GM10847 (cell line): ENCODE data around the gene PACS2.

ENCODE experiments used
- POLR2A ChIP-seq: IDR thresholded peaks from 2 replicates; pipeline ENCODE4 v1.6.1; 2011; ENCODE audit not compliant: insufficient read length; ENCODE audit errors: extremely low read depth

The PACS2 gene

DNA sequence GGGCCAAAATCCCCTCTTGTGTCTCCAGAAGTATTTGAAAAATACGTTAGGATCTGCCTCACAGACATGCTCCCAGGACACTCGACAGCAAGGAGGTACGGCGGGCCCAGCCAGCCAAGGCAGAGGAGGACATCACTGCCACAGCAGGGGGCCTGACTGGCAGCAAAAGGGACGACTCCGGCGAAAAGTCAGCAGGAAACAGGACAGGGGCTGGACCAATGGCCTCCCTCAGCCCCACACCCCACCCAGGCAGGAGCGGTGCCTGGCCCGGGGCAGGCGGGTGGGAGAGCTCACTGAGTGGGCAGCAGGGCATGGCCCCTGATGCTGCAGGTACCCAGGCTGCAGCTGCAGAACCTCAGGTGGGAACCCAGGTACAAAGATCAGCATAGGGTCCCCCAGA lies 31.5 kb upstream of the PACS2 start:
- no peak for TF ChIP-seq POLR2A

DNA sequence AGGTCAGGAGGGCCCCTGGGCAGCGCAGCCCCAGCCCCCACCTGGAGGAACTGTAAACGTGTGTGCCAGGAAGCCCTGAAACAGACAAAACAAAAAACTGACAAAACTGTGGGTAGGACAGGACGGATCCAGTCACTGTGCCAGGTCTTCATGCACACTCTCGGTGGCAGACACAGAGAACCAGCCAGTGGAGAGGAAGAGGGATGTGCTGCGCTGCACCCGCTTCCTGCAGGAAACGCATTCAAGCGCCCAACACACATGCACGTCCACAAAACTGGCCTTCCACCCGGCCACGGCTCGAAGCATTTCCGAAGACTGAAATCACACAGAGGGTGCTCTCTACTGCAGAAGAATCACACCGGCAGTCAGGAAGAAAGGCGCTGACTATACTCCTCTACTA lies 30.6 kb upstream of the PACS2 start:
- TF ChIP-seq POLR2A = no peak

DNA sequence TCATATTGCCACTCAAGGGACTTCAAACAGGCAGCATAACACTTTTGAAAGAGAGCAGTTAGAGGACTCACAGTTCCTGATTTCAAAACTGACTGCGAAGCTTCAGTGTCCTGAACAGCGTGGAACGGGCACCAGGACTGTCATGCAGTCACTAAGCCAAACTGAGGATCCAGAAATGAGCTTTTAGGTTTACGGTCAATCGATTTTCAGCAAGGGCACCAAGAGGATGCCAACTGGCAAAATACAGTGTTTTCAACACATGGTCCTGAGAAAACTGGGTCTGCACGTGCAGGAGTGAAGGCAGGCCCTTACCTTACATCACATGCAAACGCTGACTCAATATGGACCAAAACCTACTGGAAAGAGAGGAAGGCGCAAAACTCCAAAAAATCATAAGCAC lies 29.4 kb upstream of the PACS2 start:
- no peak for TF ChIP-seq POLR2A

DNA sequence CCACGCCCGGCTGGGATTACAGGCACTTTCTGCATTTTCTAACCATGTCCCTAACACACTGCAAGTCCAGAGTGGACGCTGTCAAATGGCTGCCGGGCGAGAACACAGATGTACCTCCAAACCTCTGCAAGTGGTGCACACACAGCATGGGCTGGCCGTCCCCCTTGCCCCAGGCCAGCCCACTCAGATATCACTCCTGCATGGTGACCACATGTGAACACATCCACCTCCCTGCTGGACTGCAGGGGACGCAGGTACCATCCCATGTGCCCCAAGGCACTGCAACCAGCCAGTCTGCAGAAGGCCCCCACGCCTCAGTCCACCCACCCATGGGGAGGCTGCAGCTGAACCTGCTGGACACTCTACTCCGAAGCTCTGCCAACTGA lies 27.8 kb upstream of the PACS2 start:
- TF ChIP-seq POLR2A = no peak

DNA sequence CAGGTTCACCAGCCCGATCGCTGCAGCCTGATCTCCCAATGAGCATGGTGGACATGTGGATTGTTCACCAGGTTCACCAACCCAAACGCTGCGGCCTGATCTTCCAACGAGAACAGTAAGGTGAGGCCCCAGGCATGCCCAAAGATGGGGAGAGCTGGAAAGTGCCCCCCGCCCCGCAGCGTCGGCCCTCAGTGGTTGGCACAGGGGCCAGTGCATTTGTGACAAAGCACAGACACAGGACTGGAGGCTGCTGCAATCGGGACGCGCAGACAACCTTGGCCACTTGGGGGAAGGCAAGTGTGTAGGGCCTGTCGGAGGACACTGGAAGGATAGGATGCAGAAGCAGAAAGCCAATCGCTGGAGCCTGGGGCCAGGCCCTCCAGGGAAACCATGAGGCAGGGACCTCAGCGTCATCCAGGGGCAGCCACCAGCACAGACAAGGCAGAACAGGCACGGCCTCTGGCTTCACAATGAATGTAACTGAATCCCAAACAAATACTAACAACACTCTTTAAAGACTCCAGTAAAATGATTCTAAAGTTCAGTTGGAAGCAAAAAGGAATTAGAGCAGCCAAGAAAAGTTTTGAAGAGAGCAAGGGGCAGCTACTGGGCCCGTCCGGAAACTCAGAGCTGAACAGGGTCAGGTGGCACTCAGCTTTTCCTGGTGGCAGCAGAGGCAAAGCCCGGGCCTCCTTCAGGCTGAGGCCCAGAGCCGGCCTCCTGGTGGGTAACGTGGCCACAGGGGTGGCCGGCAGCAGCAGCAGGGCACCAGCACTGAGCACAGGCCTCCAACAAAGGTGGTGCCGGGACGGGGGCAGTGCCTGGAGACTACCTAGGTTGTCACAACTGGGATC lies 27.1 kb upstream of the PACS2 start:
- no peak for TF ChIP-seq POLR2A

DNA sequence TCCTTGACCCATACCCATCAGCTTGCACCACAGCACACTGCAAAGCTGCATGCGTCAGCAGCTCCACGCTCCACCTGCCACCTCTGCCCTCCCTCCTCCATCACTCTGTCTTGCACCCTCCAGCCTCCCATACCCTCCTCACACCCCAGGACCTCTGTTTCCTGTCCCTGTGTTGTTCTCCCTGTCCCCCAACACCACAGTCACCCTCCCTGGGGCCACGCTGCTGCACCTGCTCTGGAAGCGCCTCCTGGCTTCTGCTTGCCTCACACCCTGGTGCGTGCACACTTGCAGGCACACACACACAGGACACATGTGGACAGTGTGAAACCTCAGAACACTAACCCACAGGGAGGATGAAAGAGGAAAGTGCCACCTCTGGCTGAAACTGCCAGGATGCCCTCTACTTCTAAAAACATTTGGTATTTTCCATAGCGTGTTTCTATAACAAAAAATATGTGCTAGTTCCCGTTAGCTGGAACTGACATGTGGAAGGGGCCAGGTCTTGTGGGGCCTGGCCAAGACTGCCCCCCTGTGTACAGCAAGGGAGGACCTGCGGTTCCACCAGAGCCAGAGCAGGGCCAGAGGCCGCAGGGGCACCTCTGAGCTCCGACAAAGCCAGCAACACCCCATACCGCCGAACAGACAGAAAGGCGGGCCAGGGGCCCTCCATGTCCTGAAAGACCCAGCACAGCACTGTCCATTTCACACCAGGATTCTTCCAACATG lies 23.8 kb upstream of the PACS2 start:
- no peak for TF ChIP-seq POLR2A

DNA sequence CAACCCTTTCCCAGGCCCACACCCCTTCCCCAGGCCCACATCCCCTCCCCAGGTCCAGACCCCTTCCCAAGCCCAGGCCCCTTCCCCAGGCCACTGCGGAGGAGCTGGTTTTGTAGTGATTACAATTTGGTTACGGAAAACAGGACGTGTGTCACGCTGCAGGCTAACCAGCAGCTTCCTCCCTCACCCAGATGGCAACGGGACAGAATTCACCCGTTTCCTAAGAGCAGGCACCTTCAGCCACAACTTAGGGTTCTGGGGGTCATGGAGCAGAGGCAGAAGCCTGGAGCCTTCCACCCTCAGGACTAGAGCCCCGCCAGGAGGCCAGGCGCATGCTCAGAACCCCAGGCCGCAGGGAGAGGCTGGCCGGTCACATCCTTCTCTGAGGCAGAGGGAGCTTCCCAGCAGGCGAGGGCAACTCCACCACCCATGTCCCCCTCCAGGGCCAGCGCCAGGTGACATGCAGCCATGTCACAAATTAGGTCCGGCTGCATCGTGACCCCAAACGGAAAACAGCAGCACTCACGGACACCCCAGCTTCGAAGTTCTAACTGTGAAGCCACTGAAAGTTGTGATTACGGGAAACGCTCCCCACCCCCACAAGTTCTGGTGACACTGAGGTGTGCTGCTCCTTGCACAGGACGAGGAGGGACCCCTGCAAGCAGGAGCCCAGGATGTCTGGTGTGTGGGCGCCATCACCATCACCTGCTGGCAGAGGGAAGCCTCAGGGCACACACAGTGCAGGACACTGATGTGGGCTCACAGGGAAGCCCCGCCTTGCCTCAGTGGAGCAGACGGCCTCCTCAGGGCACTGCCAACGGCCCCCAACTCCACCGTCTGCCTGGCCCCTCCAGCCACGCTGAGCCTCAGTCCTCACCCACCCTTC lies 21.5 kb upstream of the PACS2 start:
- TF ChIP-seq POLR2A = no peak

DNA sequence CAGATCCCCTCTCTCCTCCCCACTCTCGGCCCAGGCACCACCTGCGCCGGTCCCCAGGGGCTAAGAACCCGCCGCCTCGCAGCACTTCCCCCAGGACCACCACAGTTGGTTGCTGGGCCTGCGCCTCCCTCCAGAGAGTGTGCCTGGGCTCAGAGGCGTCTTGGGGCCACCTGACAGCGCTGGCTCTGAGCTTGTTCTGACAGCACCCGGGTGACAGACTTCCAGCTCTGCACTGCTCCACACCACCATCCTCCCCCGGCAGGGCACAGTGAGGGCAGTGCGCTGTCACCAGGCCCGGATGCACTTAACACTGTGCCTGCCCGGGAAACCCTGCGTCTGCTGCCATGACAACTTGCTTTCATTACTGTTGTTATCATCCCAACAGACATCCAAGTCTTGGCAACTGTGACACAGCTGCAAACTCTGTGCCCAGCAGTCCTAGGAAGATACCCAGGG lies 20.4 kb upstream of the PACS2 start:
- no peak for TF ChIP-seq POLR2A

DNA sequence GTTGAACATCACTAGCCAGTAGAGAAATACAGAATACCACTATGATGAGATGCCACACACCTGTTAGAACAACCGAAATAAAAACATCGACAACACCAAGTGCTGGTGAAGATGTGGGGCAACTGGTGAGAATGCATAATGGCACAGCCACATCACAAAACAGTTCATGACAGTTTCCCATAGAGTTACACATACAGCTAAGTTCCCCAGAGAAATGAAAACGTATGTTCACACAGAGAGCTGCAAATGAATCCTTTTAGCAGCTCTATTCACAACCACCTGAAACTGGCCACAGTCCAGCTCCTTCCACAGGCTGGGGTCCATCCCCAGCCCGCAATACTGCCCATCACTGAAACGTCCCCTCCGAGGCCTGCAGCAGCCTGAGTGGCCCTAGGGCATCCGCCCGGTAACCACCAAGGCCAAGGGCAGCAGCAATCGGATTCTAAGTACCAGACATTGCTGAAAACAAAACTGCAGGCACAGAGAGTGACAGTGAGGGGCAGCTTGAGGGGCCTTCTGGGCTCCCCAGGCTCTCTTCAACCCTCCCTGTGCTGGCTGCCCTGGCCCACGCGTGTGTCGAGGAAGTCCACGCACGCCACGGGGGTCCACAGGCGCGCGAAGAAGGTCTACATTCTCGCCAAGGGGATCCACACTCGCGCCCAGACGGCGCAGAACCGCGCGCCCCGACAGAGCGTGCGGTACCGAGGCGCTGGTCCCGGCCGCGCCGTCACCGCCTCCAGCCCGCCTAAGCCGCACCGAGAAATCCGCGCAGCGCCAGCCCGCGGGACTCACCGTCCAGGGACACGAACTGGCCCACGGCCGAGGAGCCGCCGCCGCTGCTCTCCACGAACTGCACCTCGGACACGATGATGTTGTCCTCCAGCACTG lies 14.7 kb upstream of the PACS2 start:
- TF ChIP-seq POLR2A = no peak

DNA sequence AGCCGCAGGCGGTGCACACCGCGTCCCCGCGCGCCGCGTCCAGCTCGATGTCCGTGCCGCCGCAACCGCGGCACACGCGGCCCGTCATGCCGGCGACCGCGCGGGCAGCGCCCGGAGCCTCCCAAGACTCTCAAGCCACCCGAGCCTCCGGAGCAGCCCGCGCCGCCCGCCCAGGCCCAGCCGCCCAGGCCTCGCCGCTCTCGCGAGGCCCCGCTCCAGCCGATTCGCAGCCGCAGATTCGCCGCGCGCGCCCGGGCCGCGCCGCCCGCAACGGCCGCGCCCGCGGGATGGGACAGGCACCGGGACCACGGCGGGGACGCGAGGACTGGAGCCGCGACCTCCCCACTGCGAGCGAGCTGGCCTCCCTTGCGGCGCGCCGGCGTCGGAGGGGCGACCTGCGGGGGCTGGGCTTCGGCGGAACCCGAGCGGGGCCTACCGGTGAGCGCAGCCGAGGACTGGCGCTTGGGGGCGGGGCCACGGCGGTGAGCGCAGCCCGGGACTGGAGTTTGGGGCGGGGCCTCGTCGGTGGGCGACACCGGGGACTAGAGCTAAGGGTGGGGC lies 13.9 kb upstream of the PACS2 start, which contains the start of gene BRF1:
Gene BRF1, minus strand, starts transcription at position 460 of the 561 bp plus-strand sequence. Its CDS starts 372 bp downstream, at position 88.
- peak; percentile 46 for TF ChIP-seq POLR2A

DNA sequence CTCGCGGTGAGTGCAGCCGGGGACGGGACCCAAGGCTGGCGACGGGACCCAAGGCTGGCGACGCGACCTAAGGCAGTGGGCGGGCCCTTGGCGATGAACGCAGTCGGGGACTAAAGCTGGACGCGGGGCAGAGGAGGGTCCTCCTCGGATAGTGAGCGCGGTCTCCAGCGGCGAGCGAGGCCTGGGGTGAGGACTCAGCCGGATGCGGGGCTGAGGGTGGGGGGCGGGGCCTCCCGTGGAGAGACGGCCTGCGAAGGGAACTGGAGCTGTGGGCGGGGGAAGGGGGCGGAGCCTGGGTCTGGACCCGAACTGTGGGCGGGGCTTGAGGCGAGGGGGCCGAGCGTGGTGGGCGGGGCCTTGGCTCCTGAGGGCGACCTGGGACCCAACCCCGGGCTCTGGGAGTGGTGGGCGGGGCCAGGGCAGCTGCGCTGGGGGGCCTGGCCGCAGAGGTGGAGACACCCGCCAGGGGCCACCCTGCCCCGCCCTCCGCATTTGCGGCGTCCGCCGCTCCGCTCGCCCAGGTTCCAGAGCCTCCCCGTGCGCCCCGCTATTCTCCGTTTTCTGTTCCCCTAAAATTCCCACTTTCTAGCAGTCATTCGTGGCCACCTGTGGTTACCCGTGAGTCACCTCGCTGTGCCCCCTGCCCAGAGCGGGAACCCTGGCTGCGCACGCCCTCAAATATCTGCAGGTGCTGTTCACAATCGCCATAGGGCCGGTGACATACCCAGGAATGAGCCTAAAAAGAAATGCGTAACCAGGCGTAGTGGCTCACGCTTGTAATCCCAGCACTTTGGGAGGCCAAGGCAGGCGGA lies 13.2 kb upstream of the PACS2 start:
- TF ChIP-seq POLR2A = peak; percentile 54

DNA sequence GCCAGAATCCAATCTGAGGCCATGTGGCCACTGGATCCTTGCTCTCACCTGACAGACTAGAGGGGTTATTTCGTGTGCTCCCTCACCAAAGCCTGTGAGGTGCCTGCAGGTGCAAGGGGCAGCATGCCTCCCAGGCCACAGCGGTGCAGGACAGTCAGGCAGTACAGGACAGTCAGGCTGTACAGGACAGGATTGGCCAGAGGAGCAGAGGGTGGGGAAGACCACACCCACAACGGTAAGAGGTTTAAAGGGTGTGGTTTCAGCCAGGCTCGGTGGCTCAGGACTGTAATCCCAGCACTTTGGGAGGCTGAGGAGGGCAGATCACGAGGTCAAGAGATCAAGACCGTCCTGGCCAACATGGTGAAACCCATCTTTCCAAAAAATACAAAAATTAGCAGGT lies 10.6 kb upstream of the PACS2 start:
- no peak for TF ChIP-seq POLR2A

DNA sequence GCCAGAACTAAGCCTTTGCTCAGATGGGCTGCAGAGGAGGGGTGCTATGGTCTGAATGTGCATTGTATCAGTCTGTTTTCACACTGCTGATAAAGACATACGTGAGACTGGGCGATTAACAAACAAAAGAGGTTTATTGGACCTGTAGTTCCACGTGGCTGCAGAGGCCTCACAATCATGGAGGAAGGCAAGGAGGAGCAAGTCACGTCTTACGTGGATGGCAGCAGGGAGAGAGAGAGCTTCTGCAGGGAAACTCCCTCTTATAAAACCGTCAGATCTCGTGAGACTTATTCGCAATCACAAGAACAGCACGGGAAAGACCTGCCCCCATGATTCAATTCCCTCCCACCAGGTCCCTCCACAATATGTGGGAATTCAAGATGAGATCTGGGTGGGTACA lies 10.0 kb upstream of the PACS2 start:
- TF ChIP-seq POLR2A = no peak
